ENCODE measurements around the gene KCNN3. TPM values are rescaled to one million over a fixed set of nuclear protein-coding genes. Genes with fewer than 3 reads are reported as not detected.

The KCNN3 gene
- total RNA-seq, 1 experiment from 2014 or later: 1.3 TPM

- TF ChIP-seq ZNF317 (CRISPR knock-in tag; IDR thresholded peaks at IDR 0.05; ENCODE audit: borderline replicate concordance, low read depth): no peak
- no peak for TF ChIP-seq AFF4 (CRISPR knock-in tag; IDR thresholded peaks at IDR 0.05; ENCODE audit: borderline replicate concordance)
- no peak for TF ChIP-seq SOX15 (CRISPR knock-in tag; IDR thresholded peaks at IDR 0.05)
- TF ChIP-seq CREM (CRISPR knock-in tag; IDR thresholded peaks at IDR 0.05): no peak
- TF ChIP-seq ERG (CRISPR knock-in tag; IDR thresholded peaks at IDR 0.05): no peak
- no peak for TF ChIP-seq TEAD4 (CRISPR knock-in tag; IDR thresholded peaks at IDR 0.05)
- TF ChIP-seq IRF1 (CRISPR knock-in tag; IDR thresholded peaks at IDR 0.05): no peak
Observed at GRCh38 chr1:154829062-154829461, 41.0 kb downstream of the KCNN3 start (continued).

- DNase-seq (ENCODE audit: low spot score) (no peak), ATAC-seq (no peak)
- no peaks in the 10 kb centered on the region for H3K36me3 Mint-ChIP-seq
- H3K27ac Mint-ChIP-seq: no peak overlapping the region
- POLR2A ChIA-PET: no interaction called here
- CTCF ChIA-PET: no interaction called here
- no peaks in the 10 kb centered on the region for H3K9me3 Mint-ChIP-seq
- TF ChIP-seq ZNF396 (CRISPR knock-in tag; IDR thresholded peaks at IDR 0.05; ENCODE audit: borderline replicate concordance) (no peak), NR3C1 (CRISPR knock-in tag; conservative IDR thresholded peaks at IDR 0.05; ENCODE audit: low read depth) (no peak), ERG (CRISPR knock-in tag; IDR thresholded peaks at IDR 0.05) (no peak)
- H3K4me3 Mint-ChIP-seq: no peak overlapping the region
- H3K4me1 Mint-ChIP-seq: peaks cover 13% of the 10 kb centered on the region
- no peaks in the 10 kb centered on the region for H3K27me3 Mint-ChIP-seq (ENCODE audit: low read depth)
Observed at GRCh38 chr1:154824179-154825000, 45.7 kb downstream of the KCNN3 start.

- Mint-ChIP-seq H3K4me3 (no peak overlapping the region), H3K27ac (no peak overlapping the region; the same call in 1 of the 2 replicates), H3K36me3 (no peaks in the 10 kb centered on the region), H3K27me3 (ENCODE audit: low read depth) (no peaks in the 10 kb centered on the region), H3K4me1 (peaks cover 13% of the 10 kb centered on the region), H3K9me3 (no peaks in the 10 kb centered on the region)
- ATAC-seq (no peak), DNase-seq (ENCODE audit: low spot score) (no peak)
- CTCF ChIA-PET: interaction anchor here (0.6 to 1.4 kb wide), 10 partner anchors 10 to 263 kb away, joined by 3 to 5 read pairs (median 3); no protein-coding TSS in a partner anchor
- POLR2A ChIA-PET: no interaction called here
- TF ChIP-seq TEAD4 (CRISPR knock-in tag; IDR thresholded peaks at IDR 0.05): no peak
- TF ChIP-seq CREM (CRISPR knock-in tag; IDR thresholded peaks at IDR 0.05): no peak
- no peak for TF ChIP-seq ETV6 (CRISPR knock-in tag; IDR thresholded peaks at IDR 0.05)
- no peak for TF ChIP-seq ZNF532 (CRISPR knock-in tag; IDR thresholded peaks at IDR 0.05; ENCODE audit: borderline replicate concordance)
- no peak for TF ChIP-seq HMGA2 (CRISPR knock-in tag; IDR thresholded peaks at IDR 0.05)
- TF ChIP-seq JAZF1 (CRISPR knock-in tag; IDR thresholded peaks at IDR 0.05): no peak
- no peak for TF ChIP-seq OVOL2 (CRISPR knock-in tag; IDR thresholded peaks at IDR 0.05; ENCODE audit: borderline replicate concordance)
- TF ChIP-seq ZMAT4 (CRISPR knock-in tag; IDR thresholded peaks at IDR 0.05): no peak
- TF ChIP-seq NFATC4 (CRISPR knock-in tag; IDR thresholded peaks at IDR 0.05): no peak
Observed at GRCh38 chr1:154822717-154823116, 47.4 kb downstream of the KCNN3 start.

Measured in WTC11 (cell line).